Endothelial cell of umbilical vein (primary cell): ENCODE measurements around the gene EPB41L3. TPM values are rescaled to one million over a fixed set of nuclear protein-coding genes. Genes with fewer than 3 reads are reported as not detected.

Source experiments
- BruUV-seq: library from RNA; stranded (reverse); fragments of 400-500 nt; replicated peaks from 2 replicates; lab custom pipeline; 2021; lab: Mats Ljungman, UMichigan
- CTCF ChIA-PET: fragments of 300-600, 350-600 bp; sonication (Branson Sonifier 250); formaldehyde crosslinking; loops from one replicate; lab custom pipeline; 2021; ENCODE audit warnings: antibody characterized with exemption, inconsistent platforms; lab: Charles Lee
- POLR2A ChIA-PET: fragments of 300-600, 350-600 bp; sonication (Branson Sonifier 250); formaldehyde crosslinking; loops from one replicate; lab custom pipeline; 2021; ENCODE audit warnings: antibody characterized with exemption, inconsistent platforms; lab: Charles Lee
- DNase-seq: peaks from one replicate; pipeline ENCODE4 v3.0.0-alpha.2; 2011; ENCODE audit warnings: low read depth, low spot score
- FAIRE-seq: peaks from 2 replicates; lab custom pipeline; 2011; peaks lifted over from hg19 to GRCh38; lab: Jason Lieb, UNC
- H2AFZ ChIP-seq: 2 replicates; pipeline ENCODE4 v1.6.0; 2012; ENCODE audit warnings: low read depth, low read length, control low read depth, inconsistent platforms
- H3K27ac ChIP-seq: 2 replicates; pipeline ENCODE4 v1.5.1; 2011; ENCODE audit warnings: low read depth, mild to moderate bottlenecking, control low read depth, low read length, moderate library complexity; ENCODE audit not compliant: insufficient read depth
- H3K27me3 ChIP-seq, 2 experiments: 2 replicates each; pipeline versions ENCODE4 v1.6.0 to v1.6.1; 2011; ENCODE audit warnings: low read length in 2 of 2, mixed read lengths in 1 of 2; ENCODE audit not compliant: control insufficient read depth in 2 of 2, insufficient read depth in 2 of 2
- H3K36me3 ChIP-seq, 2 experiments: 2 replicates in 1 of 2; 3 replicates in 1 of 2; pipeline ENCODE4 v1.5.1; 2011; ENCODE audit warnings: low read length in 2 of 2, mild to moderate bottlenecking in 1 of 2, moderate library complexity in 1 of 2; ENCODE audit not compliant: control insufficient read depth in 2 of 2, insufficient read depth in 2 of 2; ENCODE audit errors: extremely low read depth in 1 of 2
- H3K4me1 ChIP-seq: 3 replicates; pipeline ENCODE4 v1.5.1; 2011; ENCODE audit warnings: mild to moderate bottlenecking, low read length; ENCODE audit not compliant: control insufficient read depth, insufficient read depth; ENCODE audit errors: extremely low read depth
- H3K4me2 ChIP-seq: 2 replicates; pipeline ENCODE4 v1.6.1; 2011; ENCODE audit warnings: low read length, control low read depth, mixed read lengths; ENCODE audit not compliant: insufficient read depth
- H3K4me3 ChIP-seq, 3 experiments: fragments of 200-600 bp in 1 of 3; sonication (generic), shearing (Covaris generic) in 1 of 3; replicated peaks in 1 of 3; 2 replicates each; pipeline ENCODE4 v1.5.1; 2011 to 2016; ENCODE audit warnings: control low read depth in 3 of 3, low read length in 3 of 3, mild to moderate bottlenecking in 2 of 3, inconsistent platforms in 1 of 3, low read depth in 1 of 3, moderate library complexity in 1 of 3; ENCODE audit not compliant: insufficient read depth in 1 of 3
- H3K79me2 ChIP-seq: 2 replicates; pipeline ENCODE4 v1.6.0; 2012; ENCODE audit warnings: low read length, inconsistent platforms; ENCODE audit not compliant: control insufficient read depth, insufficient read depth
- H3K9ac ChIP-seq: replicated peaks from 2 replicates; pipeline ENCODE3; 2011; ENCODE audit warnings: low read length, control low read depth; ENCODE audit not compliant: insufficient read depth; ENCODE audit errors: extremely low read depth
- H3K9me1 ChIP-seq: replicated peaks from 3 replicates; pipeline ENCODE4 v1.6.0; 2011; ENCODE audit warnings: mild to moderate bottlenecking, low read length; ENCODE audit not compliant: control insufficient read depth, insufficient read depth; ENCODE audit errors: extremely low read depth
- H3K9me3 ChIP-seq: replicated peaks from 2 replicates; pipeline ENCODE4 v1.5.1; 2012; ENCODE audit warnings: low read length, inconsistent platforms; ENCODE audit not compliant: control insufficient read depth, insufficient read depth
- H4K20me1 ChIP-seq: replicated peaks from 2 replicates; pipeline ENCODE3; 2011; ENCODE audit warnings: mild to moderate bottlenecking, low read length; ENCODE audit not compliant: control insufficient read depth, insufficient read depth; ENCODE audit errors: extremely low read depth
- EZH2 ChIP-seq: IDR thresholded peaks from 2 replicates; pipeline ENCODE4 v1.6.1; 2012; ENCODE audit warnings: borderline replicate concordance, low read depth, mild to moderate bottlenecking, moderate library complexity, low read length, inconsistent platforms; ENCODE audit not compliant: severe bottlenecking
- FOS ChIP-seq: IDR thresholded peaks from 2 replicates; pipeline ENCODE4 v1.6.1; 2011; ENCODE audit warnings: mild to moderate bottlenecking, low read length, moderate library complexity, borderline replicate concordance; ENCODE audit not compliant: insufficient read depth
- GATA2 ChIP-seq: IDR thresholded peaks from 2 replicates; pipeline ENCODE4 v1.7.0; 2011; ENCODE audit warnings: low read depth, mild to moderate bottlenecking, moderate library complexity, mixed read lengths, low read length; ENCODE audit not compliant: insufficient read length, insufficient read depth
- JUN ChIP-seq: IDR thresholded peaks from 2 replicates; pipeline ENCODE4 v1.6.1; 2011; ENCODE audit warnings: borderline replicate concordance, low read depth; ENCODE audit not compliant: insufficient read length, insufficient read depth
- MYC ChIP-seq: IDR thresholded peaks from one replicate; pipeline ENCODE4 v1.6.1; 2011; ENCODE audit warnings: mild to moderate bottlenecking, low read depth, low read length
- POLR2A ChIP-seq: IDR thresholded peaks from 2 replicates; pipeline ENCODE4 v1.6.1; 2012; ENCODE audit warnings: low read depth, mild to moderate bottlenecking, control low read depth, low read length
- POLR2AphosphoS5 ChIP-seq: IDR thresholded peaks from 2 replicates; pipeline ENCODE4 v1.6.1; 2012; ENCODE audit warnings: low read depth, mild to moderate bottlenecking, control low read depth, low read length, moderate library complexity; ENCODE audit not compliant: insufficient read depth
- dilution Hi-C: fragments of 300-500 bp; cut with MboI; formaldehyde crosslinking; loops from one replicate; pipeline ENCODE4 v1.15.0; 2019; ENCODE audit warnings: low sequenced_read_pairs; ENCODE audit not compliant: extremely low pct_ligation_motif_present
- intact Hi-C: fragments of 100-400 bp; cut with micrococcal nuclease; formaldehyde crosslinking; loops from one replicate; pipeline ENCODE4 v1.10.0; 2022
- polyA plus RNA-seq, 4 experiments: library from polyadenylated mRNA; depleted of rRNA in 3 of 4; stranded (reverse) in 3 of 4; unstranded in 1 of 4; fragments of >200 nt; gene quantifications; 2 replicates each; pipeline versions ENCODE4 v1.2.1 to v1.2.3, GENCODE V29; 2011 to 2012; ENCODE audit warnings: missing spikeins in 1 of 4
- total RNA-seq: library from RNA; stranded (reverse); gene quantifications from 2 replicates; pipeline ENCODE4 v1.2.3, GENCODE V29; 2021
- TF ChIP-seq, protein P1 (sequence below): IDR thresholded peaks from 2 replicates; pipeline ENCODE4 v1.6.1; 2011; ENCODE audit not compliant: insufficient read depth, insufficient read length
- TF ChIP-seq, protein P2 (sequence below), 2 donors: IDR thresholded peaks; 1 replicate in 1 of 2; 2 replicates in 1 of 2; pipeline ENCODE4 v1.5.1; 2011; ENCODE audit warnings: low read length in 2 of 2, mild to moderate bottlenecking in 2 of 2, moderate library complexity in 2 of 2, control low read depth in 1 of 2, inconsistent platforms in 1 of 2, low read depth in 1 of 2; ENCODE audit not compliant: insufficient read depth in 1 of 2; ENCODE audit errors: extremely low read depth in 1 of 2

The EPB41L3 gene
- total and polyA plus RNA-seq, 2 donors (not counting 3 experiments of a cell fraction or from before 2014, with no cell fraction given) = 38.9 to 114 TPM

DNA sequence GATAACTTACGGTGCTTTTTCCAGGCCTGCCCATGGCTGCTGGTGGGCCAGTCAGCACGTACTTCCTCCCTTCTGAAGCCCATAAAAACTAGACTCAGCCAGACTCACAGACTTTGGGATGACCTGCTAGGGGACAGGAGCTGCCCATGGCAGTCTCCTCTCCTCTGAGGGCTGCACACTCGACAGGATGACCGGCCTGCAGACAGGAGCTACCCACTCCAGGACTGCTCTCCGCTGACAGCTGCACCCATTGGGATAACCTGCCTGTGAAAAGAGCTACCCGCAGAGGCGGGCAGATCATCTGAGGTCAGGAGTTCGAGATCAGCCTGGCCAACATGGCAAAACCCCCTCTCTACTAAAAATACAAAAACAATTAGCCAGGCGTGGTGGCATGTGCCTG lies 75.4 kb downstream of the EPB41L3 start:
- no peak for TF ChIP-seq POLR2AphosphoS5
- TF ChIP-seq JUN = no peak
- no peak for TF ChIP-seq FOS
- TF ChIP-seq, protein P1, sequence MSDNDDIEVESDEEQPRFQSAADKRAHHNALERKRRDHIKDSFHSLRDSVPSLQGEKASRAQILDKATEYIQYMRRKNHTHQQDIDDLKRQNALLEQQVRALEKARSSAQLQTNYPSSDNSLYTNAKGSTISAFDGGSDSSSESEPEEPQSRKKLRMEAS = no peak
- TF ChIP-seq, protein P2, sequence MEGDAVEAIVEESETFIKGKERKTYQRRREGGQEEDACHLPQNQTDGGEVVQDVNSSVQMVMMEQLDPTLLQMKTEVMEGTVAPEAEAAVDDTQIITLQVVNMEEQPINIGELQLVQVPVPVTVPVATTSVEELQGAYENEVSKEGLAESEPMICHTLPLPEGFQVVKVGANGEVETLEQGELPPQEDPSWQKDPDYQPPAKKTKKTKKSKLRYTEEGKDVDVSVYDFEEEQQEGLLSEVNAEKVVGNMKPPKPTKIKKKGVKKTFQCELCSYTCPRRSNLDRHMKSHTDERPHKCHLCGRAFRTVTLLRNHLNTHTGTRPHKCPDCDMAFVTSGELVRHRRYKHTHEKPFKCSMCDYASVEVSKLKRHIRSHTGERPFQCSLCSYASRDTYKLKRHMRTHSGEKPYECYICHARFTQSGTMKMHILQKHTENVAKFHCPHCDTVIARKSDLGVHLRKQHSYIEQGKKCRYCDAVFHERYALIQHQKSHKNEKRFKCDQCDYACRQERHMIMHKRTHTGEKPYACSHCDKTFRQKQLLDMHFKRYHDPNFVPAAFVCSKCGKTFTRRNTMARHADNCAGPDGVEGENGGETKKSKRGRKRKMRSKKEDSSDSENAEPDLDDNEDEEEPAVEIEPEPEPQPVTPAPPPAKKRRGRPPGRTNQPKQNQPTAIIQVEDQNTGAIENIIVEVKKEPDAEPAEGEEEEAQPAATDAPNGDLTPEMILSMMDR (IDR thresholded peaks at IDR 0.05; ENCODE audit: extremely low read depth in 1 of 2, insufficient read depth in 1 of 2, low read depth in 1 of 2, low read length in 2 of 2) = no peak
- no peak for TF ChIP-seq MYC
- TF ChIP-seq GATA2 = no peak
- no peak for TF ChIP-seq EZH2
- no peak for TF ChIP-seq POLR2A
- H3K4me1 ChIP-seq = peaks cover 28% of the 10 kb centered on the region

More for the DNA sequence above, 75.4 kb downstream of the EPB41L3 start:
- Histone ChIP-seq H4K20me1 (no peaks in the 10 kb centered on the region), H3K79me2 (peaks cover under 1% of the 10 kb centered on the region), H2AFZ (no peak overlapping the region), H3K36me3 (peaks cover 0 to 2% of the 10 kb centered on the region in 2 experiments), H3K9me1 (no peaks in the 10 kb centered on the region), H3K4me2 (no peak overlapping the region), H3K4me3 (no peak overlapping the region), H3K9ac (no peak overlapping the region), H3K9me3 (no peaks in the 10 kb centered on the region), H3K27me3 (no peaks in the 10 kb centered on the region), H3K27ac (no peak overlapping the region)
- DNase-seq (no peak), FAIRE-seq (no peak)
- no TSS peak for BruUV-seq
- intact Hi-C loops = no loop called here
- CTCF ChIA-PET = interaction anchor here (0.9 to 3.0 kb wide), 4 partner anchors 9 to 78 kb away, joined by 3 to 20 read pairs (median 4); no protein-coding TSS in a partner anchor
- dilution Hi-C loops = no loop called here
- POLR2A ChIA-PET = no interaction called here
